Activated CD4-positive, CD25-positive, alpha-beta regulatory T cell treated with anti-CD3 and anti-CD28 coated beads, Interleukin-2, amount 50 U/mL, for 72 hours (primary cell): ENCODE data around the gene HYAL3.

ENCODE experiments used
- DNase-seq: peaks from one replicate; pipeline ENCODE4 v3.0.0; 2021

Gene HYAL3

DNA sequence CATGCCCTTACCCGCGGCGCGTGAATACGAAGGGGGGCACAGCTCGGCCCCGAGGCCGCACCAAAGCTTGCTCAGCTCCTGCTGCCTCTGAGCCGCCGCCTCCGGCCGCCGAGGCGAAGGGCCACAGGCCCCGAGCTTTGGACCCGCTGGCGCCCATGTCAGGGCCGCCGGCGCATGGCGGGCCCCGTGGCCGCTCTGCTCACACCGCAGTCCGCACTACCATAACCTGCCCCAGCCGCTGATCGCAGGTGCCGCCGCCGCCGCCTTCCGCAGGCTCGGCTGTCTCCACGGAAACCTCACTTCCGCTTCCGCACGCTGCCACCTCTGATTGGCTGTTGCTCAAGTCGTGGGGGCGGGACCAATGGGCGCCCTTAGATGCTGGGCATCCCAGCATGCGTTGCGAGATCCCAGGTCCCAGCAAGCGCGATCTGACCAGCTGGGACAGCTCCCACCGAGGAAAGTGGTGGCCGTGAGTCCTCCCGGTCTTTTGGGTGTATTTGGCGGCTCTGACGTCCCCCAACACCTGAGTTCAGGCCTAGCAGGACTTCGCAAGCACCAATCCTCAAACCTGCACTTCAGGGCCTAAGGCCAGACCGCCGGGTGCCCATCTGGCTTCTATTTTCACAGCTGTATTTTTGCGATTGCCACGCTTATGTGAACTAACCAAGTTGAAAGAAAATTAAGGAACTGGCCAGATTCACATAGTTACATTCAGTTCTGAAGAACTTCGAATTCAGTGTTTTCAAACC lies 28.9 kb upstream of the HYAL3 start, which contains the start of gene TUSC2:
Gene TUSC2, minus strand, starts transcription at position 281 of the 749 bp plus-strand sequence. Its CDS starts 124 bp downstream, at position 157.
- DNase-seq = peak; percentile 93

DNA sequence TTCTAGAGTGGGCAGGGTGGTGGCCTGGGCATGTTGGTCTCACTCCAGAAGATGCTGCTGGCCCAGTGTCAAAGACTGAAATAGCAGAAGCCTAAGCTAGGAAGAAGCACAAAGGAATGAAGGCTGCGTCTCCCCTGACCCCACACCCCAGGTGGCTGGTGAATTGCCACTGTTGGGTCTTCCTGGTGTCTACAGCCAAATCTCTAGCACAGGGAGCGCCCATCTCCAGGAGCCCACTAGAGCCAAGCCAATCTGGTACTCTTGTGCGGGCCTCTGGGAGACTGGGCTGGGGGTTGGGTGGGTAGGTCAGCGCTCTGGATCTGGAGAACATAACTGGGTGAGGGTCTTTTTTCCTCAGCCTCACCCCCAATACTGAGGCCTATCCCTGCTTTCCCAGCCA lies 27.9 kb upstream of the HYAL3 start:
- DNase-seq = no peak

DNA sequence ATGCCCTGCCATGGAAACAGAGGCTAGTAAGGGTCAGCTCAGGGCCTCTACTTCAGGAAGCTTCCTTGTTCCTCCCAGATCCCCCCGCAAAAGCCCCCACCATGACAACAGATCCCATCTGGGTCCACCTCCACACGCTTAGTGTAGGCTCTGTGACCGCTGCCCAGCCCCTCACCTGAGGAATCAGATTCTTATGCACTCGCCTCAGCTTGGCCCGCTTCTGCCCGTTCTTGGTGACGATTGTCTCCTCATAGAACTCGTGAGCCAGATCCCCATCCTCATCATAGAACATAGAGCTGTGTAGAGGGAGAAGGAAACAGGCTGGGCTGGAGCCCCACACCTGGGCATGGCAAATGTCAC lies 27.0 kb upstream of the HYAL3 start:
- no peak for DNase-seq

DNA sequence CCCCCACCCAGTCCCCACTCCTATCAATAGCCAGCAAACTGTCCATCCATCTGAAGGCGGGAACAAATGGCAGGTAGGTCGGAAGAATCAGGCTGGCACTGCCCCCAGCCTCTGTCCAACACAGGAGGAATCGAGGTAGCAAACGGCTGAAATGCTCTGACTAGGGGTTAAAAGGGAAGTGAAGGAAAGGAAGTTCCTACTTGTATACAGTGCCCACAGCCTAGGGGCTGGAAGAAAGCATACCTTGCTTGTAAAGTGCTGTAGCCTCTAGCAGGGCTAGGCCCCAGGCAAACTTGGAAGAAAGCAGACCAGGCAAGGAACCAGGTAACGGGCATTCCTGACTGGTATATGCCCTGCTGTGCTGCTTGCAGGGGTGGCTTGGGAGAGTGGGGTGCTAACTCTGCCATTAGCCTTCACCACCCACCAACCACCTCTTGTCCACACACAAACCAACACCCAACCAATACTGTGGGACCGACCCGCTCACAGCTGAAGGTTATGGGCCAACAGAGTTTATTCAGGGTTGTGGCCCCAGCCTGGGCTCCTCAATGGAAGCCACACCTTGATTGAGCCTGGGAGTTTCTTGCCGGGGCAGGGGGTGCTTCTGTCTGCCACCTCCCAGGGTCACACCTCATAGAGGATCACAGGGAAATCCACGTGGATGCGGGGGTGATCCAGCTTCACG lies 26.4 kb upstream of the HYAL3 start:
- no peak for DNase-seq

DNA sequence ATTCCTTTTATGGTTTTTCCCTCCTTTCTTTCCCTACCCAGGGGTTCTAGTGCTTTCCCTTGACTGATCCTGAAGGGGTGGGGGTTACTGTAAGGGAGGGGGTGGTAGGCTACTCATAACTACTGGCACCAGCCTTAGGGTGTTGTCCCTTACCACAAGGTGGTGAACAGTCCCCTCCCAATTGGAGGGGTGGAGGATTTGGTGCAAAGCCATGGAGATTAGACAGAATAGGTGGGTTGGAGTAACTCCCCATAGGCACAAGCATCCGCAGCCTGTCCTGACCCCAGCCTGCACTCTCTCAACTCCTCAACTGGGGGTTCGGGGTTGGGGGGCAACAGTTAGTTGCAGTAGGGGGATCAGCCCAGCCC lies 25.9 kb upstream of the HYAL3 start:
- no peak for DNase-seq

DNA sequence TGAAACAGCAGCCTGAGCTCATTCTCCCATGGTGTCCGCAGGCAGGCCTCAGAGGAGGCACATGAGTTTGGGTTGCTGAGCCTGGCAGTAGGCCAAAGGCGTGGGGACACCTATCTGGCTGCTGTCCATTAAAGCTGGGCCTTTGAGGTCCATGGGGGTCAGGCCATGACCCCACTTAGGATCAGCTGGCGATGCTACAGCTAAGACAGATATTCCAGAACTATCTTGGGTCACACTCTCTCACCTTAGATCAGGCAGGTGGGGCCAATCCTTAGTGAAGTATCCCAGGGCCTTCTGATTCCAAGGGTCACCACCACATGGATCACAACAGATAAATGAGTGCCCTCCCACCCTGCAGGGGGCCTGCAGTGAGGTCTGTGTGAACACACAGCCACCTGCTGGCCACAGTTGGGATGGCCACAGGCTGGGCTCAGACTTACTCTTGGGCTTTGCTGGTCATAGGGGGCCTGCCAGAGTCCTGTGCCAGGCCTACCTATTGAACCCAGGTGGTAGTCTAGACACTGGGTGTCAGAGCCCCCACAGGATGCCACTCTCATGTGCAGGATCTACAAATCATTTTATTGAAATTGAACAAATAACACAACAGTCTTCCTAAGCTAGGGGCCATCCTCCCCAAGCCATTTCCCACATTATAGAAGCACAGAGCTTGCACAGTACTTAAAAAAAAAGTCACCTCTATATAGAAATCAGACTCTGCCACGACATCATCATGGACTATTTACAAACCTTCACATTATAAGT lies 25.3 kb upstream of the HYAL3 start:
- peak; percentile 61 for DNase-seq

DNA sequence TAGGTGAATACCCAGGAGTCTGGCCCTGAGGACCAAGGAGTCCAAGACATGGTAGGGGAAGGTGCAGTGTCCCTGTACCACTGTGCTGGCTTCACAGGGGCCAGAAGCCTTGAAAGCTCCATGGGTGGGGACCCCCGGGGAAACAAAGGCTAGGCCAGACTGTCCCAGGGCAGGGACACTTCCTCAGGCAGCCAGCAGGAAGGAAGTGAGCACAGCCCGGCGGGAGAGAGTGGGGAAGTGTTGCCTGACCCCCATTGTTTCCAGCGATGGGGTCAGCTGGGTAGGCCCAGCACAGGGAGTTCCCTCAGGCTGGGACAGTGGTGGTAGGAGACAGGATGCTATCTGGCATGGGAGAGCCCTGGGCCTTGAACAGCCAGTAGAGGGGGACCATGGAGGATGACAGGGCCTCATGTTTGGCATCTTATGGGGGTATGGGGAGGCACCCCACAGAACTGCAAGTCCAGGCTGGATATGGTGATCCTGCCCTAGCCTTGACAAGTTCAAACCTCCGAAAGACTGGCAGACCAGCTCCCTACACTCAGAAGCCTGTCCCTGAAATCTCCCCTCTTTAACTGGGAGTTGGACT lies 24.5 kb upstream of the HYAL3 start:
- DNase-seq = no peak

DNA sequence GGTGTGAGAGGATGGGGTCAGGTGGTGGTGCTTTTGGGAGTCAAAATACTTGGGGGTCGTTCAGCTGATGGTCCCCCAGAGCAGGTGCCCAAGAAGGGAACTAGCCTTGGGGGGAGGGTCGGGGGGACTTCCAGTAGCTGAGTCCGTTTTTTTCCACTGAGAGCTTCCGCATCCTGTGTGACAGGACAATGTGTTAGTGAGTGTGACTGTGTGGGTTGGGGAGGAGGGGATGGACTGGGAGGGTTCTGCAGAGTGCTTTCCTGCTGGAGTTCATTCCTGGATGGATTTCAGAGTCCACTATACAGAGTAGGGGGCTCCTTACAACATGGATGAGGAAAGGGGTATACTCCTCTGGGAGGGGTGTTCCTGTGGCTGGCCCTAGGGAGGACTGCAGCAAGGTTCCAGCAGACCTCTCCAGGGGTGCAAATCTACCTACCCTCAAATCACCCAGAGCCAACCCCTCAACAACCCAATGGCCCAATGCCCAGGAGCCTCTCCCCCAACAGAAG lies 23.9 kb upstream of the HYAL3 start:
- DNase-seq = no peak

DNA sequence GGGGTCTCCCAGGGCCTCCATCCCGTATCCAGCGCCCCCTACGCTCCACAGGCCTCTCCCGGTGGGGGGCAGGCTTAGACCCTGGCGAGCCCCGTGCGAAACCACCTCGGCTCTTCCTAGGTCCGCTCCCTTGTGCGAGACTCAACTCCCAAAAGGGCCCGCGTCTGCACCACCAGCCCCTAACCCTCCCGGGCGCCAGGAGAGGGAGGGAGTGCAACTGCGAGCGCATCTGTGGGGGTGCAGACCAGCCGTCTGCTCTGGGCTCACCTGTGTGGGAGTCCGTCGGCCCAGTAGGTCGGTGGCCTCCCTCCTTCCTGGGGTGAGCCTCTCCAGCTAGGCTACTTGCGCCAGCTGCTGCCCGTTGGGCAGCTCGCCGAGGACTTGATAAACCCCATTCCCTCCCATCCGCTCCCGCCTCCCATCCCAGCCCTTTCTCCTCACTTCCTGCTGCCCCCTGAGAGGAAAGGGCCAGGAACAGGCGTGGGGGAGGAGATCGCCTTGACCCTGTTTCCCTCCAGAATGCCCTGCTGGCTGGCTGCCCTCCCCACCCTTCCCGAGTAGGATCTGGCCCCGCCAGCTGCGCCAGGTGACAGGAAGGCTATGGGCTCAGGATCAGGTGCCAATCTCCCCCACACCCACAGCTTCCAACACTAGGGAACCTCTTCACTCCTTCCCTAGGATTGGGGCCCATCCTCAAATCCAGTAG lies 23.3 kb upstream of the HYAL3 start, which contains the start of gene HYAL2:
Gene HYAL2, minus strand, starts transcription at position 360 of the 706 bp plus-strand sequence. CDS start 2,256 bp downstream, outside the sequence.
- no peak for DNase-seq

DNA sequence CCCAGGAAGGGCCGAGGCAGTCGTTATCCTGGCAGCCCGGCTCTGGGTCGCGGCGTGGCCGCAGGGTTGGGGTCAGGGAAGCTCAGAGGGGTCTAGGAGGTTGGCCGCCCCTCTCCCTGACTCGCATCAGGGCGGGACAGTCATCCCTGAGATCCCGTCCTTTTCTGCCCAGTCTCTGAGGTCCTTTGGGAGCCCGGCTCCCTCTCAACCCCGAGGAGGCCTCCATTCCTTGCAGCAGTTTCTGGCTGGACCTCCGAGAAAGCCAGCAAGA lies 22.8 kb upstream of the HYAL3 start:
- no peak for DNase-seq

DNA sequence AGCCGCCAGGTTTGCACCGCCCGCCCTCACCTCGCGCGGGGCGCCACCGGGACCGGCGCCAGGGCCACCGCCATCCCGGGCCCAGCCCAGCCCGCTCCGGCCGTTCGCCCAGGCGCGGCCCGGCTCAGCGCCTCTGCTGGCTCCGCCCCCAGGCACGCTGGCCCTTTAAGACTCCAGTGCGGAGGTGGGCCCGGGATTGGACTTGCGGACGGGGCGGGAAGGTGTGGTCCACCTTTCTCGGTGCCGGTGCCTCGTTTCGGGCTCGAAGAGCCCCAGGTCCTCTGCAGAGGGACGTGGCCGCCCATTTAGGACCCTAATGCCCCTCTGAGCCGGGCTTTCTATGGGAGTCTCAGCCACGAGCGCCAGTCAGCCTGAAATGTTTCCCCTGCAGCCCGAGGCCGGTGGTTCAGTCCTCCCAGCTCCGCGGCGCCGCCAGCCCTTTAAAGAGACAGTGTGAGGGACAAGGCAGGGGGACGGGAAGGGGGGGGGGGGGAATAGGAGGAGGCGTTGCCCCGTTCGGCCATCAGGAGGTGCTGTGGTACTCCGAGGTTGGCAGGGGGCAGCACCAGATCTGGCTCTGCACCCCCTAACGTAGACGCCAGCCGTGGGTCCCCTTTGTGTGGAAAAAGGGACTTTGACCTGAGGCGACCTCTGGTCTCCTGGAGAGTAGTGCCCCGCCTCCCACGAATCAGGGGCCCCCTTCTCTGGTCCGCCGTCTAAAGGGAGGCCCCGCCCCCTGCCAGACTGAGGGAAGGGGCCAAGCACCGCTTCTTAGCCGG lies 22.3 kb upstream of the HYAL3 start:
- DNase-seq = peak; percentile 85

DNA sequence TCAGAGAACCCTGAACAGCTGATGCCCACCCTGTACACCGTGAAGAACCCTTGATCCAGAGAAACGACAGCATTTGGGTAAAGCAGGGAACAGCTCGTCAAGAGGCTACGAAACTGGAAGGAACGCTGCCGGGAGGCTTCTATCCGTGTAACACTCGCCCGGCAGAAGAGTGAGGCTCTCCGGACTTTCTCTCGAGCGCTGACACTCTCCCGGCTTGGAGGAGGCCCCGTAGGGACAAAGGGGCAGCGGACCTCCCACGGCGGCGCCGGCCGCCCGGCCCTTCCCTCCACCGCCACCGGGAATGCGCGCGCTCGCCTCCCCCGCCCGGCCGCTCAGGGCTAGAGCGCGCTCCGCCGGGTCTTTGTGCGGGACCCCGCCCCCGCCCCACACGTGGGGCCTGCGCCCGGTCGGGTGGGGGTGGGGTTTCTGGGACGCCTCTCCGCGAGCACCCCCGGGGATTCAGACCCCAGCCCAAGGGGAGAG lies 21.7 kb upstream of the HYAL3 start:
- no peak for DNase-seq

DNA sequence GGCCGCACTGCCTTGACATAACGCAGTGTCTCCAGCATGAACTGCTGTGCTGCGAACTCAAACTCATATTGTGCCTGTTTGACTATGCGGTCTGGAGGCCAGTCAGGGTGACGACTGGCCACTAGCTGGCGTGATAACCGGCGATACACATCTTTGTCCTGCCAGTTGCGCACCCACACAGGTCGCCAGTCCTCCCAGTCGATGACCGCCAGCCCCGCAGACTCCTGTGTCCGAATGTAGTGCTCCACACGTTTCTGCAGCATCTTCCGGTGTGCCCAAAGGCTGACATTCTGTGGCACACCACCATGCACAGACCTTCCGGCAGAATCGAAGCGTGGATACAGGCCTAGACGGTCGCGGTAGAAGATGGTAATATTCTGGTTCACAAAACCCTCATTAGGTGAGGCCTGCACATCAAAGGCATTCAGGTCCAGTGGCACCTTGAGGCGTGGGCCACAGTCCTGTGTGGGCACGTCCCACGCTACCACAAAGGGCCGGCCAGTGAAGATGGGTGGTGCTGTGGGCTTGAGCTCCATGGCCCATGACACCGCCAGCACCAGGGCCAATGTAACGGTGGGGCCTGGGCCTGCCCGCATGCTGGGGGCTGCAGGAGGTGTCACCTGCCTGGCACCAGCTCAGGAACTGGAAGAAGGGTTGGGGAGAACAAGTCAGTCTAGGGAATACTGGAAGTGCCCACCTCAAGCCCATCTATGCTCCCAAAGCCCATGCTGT lies 20.9 kb upstream of the HYAL3 start:
- DNase-seq = no peak

DNA sequence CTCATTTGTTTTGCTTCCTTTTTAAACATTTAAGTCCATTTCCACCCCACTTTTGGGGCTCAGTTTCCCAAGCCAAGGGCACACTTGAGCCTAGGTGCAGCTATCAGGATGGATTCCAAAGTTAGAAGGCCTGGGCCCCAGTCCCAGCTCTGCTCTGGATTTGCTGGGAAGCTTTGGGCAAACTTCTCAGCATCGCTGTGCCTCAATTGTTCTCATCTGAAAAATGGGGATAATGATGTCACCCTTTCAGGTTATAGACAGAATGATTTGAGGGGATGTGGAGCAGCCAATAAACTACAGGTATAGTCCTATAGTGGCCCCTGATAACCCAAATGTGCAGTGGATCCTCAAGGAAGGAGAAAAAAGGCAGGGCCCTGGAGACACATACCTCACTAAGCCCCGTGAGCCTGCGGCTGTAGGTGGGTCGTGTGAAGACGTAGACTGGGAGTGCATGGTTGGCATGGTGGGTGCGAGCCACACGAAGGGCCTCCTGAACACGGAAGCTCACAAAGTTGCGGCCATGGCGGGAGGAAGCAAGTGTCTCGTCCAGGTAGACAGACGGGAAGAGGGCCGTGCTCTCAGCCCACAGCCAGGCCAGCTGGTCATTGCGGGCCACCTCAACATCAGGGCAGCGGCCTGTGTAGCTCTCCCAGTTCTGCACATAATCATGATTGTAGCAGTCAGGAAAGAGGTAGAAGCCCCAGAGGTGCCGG lies 20.1 kb upstream of the HYAL3 start:
- no peak for DNase-seq

DNA sequence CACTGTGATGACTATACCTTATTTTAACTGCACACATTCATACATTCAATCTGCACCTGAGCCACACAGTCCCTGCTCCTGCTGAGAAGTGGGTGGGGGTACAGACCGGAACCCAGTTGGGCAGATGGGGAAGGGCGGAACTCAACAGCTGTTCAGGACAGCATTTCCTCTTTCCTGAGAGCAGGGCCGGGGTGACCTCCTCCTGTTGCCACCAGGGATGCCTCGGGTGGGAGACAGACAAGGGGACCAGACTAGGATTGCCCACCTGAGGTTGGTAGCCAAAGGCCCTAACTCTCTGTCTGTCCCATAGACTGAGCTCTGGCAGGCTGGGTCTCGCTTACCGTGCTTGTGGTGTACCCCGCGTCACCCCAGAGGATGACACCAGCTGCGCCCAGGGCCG lies 19.4 kb upstream of the HYAL3 start:
- no peak for DNase-seq

DNA sequence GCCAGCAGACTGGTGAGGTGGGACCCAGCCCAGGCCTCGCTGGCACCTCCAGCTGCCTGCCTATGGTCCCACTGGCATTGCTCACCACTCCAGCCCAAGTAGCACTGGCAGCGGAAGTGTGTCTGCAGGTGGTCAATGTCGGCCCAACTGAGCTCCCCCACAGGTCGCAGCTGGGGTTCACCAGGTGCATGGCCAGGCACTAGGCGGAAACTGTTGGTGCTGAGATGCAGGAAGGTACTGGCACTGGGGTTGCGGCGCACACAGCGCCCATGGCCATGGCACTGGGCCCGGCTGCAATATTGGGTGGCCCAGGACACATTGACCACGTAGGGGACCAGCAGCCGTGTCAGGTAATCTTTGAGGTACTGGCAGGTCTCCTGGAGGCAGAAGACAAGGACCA lies 19.0 kb upstream of the HYAL3 start:
- DNase-seq = no peak

DNA sequence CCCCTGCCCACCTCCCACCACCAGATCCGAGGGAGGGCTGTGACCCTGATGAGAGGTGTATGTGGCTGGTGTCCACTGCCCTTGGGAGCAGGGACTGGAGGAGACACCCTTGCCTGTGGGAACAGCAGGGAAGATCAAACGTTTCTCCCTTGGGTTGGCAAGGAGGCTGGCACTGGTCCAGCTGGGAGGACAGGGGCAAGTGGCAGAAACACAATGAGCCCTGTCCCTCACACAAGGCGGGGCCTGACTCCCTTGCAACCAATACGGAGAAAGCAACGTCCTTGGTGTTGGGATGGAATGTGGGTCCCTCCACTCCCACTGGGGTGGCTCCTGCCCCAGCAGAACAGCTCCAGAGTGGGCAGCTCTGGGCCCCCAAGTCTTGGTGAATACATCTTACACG lies 18.1 kb upstream of the HYAL3 start:
- DNase-seq = no peak

DNA sequence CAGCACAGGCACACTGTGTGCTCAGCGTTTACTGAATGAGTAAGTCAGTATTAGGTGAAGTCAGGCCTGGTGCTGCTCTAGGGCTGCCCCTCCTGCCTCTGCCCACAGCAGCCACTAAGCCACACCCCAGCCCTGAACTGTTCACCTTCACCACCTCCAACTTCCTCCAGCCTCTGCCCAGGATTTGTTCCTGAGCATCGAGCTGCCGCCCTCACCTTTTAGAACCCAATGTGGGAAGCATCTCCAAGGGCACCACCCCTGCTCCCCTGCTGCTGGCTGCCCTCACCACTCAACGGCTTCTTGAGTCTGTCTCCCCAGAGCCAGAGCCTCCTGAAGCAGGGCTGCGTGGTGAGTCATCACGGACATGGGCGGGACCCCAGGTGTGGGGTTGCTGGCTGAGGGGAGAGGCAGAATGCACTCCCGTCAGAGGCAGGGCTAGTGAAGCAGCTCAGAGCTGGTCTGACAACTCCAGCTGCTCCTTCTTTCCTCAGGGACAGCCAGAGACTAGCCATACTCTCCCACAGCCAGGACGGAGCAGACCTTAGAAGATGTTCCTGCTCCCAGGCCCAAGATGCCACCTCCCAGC lies 17.5 kb upstream of the HYAL3 start:
- no peak for DNase-seq

DNA sequence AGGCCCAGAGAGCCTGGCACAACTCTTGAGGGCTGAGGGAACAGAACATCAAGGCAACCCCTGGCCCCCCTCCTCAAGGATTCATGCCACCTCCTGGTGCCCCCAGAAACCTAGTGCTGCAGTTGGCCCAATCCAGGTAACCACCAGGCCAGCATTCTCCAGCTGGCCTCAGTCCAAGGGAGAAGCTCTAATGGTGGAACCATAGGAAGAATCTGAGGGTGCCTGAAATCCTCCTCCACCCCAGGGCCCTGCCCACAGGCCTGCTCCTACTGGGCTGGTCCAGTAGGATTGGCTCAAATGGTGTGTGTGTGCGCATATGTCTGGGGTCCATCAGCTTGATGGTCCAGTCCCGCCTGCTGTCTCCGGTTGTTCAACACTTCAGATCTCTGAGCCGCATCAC lies 15.6 kb upstream of the HYAL3 start:
- DNase-seq = no peak

DNA sequence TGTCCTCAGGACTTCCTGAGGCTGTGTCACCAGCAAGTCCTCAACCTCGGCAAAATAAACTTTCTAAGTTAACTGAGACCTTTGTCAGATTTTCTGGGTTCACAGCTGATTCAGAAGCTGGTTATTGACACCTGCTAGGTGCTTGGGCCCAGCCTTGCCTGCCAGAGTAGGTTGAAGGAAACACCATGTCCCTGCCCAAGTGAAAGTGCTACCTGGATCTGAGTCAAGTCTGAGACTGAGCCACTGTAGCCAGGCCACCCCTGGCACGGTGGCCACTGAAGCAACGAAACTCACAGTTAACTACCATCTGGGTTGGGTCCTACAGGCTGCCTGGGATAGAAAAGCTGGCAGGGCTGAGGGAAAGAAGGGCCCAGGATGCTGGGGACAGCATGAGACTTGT lies 15.1 kb upstream of the HYAL3 start:
- no peak for DNase-seq
